CD4-positive, alpha-beta T cell (primary cell): ENCODE measurements around the gene SPTBN5. TPM values are rescaled to one million over a fixed set of nuclear protein-coding genes. Genes with fewer than 3 reads are reported as not detected.

ENCODE experiments used
- ATAC-seq: fragments of 200-7000 bp; cut with Tn5 transposase; one replicate; pipeline ENCODE4 v1.10.0; 2022; ENCODE audit warnings: mild to moderate bottlenecking; ENCODE audit not compliant: poor library complexity
- CTCF ChIA-PET: fragments of 350-600 bp; sonication (Branson Sonifier 250); formaldehyde crosslinking; loops from one replicate; lab custom pipeline; 2021; ENCODE audit warnings: antibody characterized with exemption, inconsistent platforms; lab: Charles Lee
- POLR2A ChIA-PET: fragments of 350-600 bp; sonication (Branson Sonifier 250); formaldehyde crosslinking; loops from one replicate; lab custom pipeline; 2021; ENCODE audit warnings: antibody characterized with exemption, inconsistent platforms; lab: Charles Lee
- DNase-seq, 14 experiments: peaks; one replicate each; pipeline ENCODE4 v3.0.0-alpha.2; 2013 to 2020; ENCODE audit warnings: mixed read lengths in 2 of 14
- H3K27ac ChIP-seq, 2 donors: one replicate each; pipeline versions ENCODE4 v1.5.1 to v1.7.0; 2013; ENCODE audit warnings: low read length in 2 of 2, low read depth in 1 of 2, mild to moderate bottlenecking in 1 of 2
- H3K27me3 ChIP-seq, 2 experiments: 1 replicate in 1 of 2; 2 replicates in 1 of 2; pipeline versions ENCODE4 v1.6.1 to v1.7.0; 2013; ENCODE audit warnings: low read length in 2 of 2, control low read depth in 1 of 2, mild to moderate bottlenecking in 1 of 2, moderate library complexity in 1 of 2; ENCODE audit not compliant: insufficient read depth in 2 of 2, control insufficient read depth in 1 of 2
- H3K36me3 ChIP-seq: one replicate; pipeline ENCODE4 v1.6.1; 2013; ENCODE audit warnings: low read length, control low read depth; ENCODE audit not compliant: insufficient read depth
- H3K4me1 ChIP-seq: one replicate; pipeline ENCODE4 v1.6.1; 2013; ENCODE audit warnings: low read length, control low read depth; ENCODE audit not compliant: insufficient read depth
- H3K4me3 ChIP-seq: one replicate; pipeline ENCODE4 v1.5.1; 2013; ENCODE audit warnings: mild to moderate bottlenecking, low read length, moderate library complexity
- H3K9me3 ChIP-seq, 2 experiments: 1 replicate in 1 of 2; 2 replicates in 1 of 2; pipeline versions ENCODE4 v1.6.1 to v1.7.0; 2013; ENCODE audit warnings: low read length in 2 of 2, mild to moderate bottlenecking in 2 of 2, control low read depth in 1 of 2, moderate library complexity in 1 of 2; ENCODE audit not compliant: control insufficient read depth in 1 of 2, insufficient read depth in 1 of 2
- H3K27ac Mint-ChIP-seq: one replicate; pipeline ENCODE4 v1.8.0; 2020; ENCODE audit warnings: mixed read lengths
- H3K27me3 Mint-ChIP-seq: one replicate; pipeline ENCODE4 v1.8.0; 2021; ENCODE audit warnings: mixed read lengths
- H3K36me3 Mint-ChIP-seq: one replicate; pipeline ENCODE4 v1.8.0; 2021; ENCODE audit warnings: low read depth, mixed read lengths
- H3K4me1 Mint-ChIP-seq: one replicate; pipeline ENCODE4 v1.8.0; 2021; ENCODE audit warnings: low read depth, mixed read lengths
- H3K4me3 Mint-ChIP-seq: one replicate; pipeline ENCODE4 v1.8.0; 2020; ENCODE audit warnings: mild to moderate bottlenecking, mixed read lengths
- H3K9me3 Mint-ChIP-seq: one replicate; pipeline ENCODE4 v1.8.0; 2020; ENCODE audit warnings: mixed read lengths
- CTCF ChIP-seq: fragments of 200-600 bp; IDR thresholded peaks from one replicate; pipeline ENCODE4 v1.8.0; 2022; ENCODE audit warnings: antibody characterized with exemption, mild to moderate bottlenecking
- intact Hi-C, 2 experiments: fragments of 100-400 bp; cut with DNase I in 1 of 2; cut with micrococcal nuclease in 1 of 2; formaldehyde crosslinking; loops; one replicate each; pipeline versions ENCODE4 v1.15.1 to v1.9.0; 2023 to 2025; cut with DNase I, micrococcal nuclease
- total RNA-seq, 174 experiments: library from RNA in 2 of 174; stranded (reverse) in 2 of 174; gene quantifications; one replicate each; pipeline ENCODE4 v1.2.3 and lab custom pipeline; 2021 to 2026

Gene SPTBN5
- total RNA-seq, 2 experiments from 2014 or later, result 2.2 to 2.3 TPM

- Mint-ChIP-seq H3K27ac (peak overlapping the region; percentile 89), H3K4me3 (no peak overlapping the region), H3K9me3 (no peaks in the 10 kb centered on the region), H3K36me3 (no peaks in the 10 kb centered on the region), H3K27me3 (no peaks in the 10 kb centered on the region), H3K4me1 (peaks cover 44% of the 10 kb centered on the region)
- TF ChIP-seq CTCF, result no peak
- peak overlapping the region in 1 of 2 donors; percentile 97 for H3K27ac ChIP-seq
- H3K36me3 ChIP-seq, result no peaks in the 10 kb centered on the region
- no peak overlapping the region for H3K4me3 ChIP-seq
- peaks cover 0 to 3% of the 10 kb centered on the region in 2 experiments for H3K9me3 ChIP-seq
- ChIA-PET POLR2A (interaction anchor here (8.9 kb wide), 1 partner anchor 38 kb away, joined by 209 read pairs; the partner anchor contains the start of gene EHD4), CTCF (interaction anchor here (1.2 to 1.6 kb wide), 2 partner anchors 28 to 160 kb away, joined by 3 to 4 read pairs; no protein-coding TSS in a partner anchor)
- ATAC-seq (no peak), DNase-seq (no peak)
- no peaks in the 10 kb centered on the region for H3K27me3 ChIP-seq
- intact Hi-C loops, result no loop called here
- H3K4me1 ChIP-seq, result peaks cover 57% of the 10 kb centered on the region
Measured at GRCh38 chr15:41932511-41933289, 38.8 kb upstream of the SPTBN5 start.

- intact Hi-C loops, result no loop called here
- H3K27ac Mint-ChIP-seq, result peak overlapping the region; percentile 89
Measured at GRCh38 chr15:41932101-41932500, 38.2 kb upstream of the SPTBN5 start.

GRCh38 chr15:41930867-41931222, 37.0 kb upstream of the SPTBN5 start:
- DNase-seq (no peak), ATAC-seq (no peak)
- peaks cover 50% of the 10 kb centered on the region for H3K4me1 ChIP-seq
- no peak overlapping the region for H3K4me3 ChIP-seq
- CTCF ChIA-PET, result interaction anchor here (1.8 kb wide), 1 partner anchor 42 kb away, joined by 4 read pairs; no protein-coding TSS in a partner anchor
- Mint-ChIP-seq H3K4me3 (no peak overlapping the region), H3K9me3 (no peaks in the 10 kb centered on the region), H3K27me3 (no peaks in the 10 kb centered on the region), H3K4me1 (peaks cover 43% of the 10 kb centered on the region), H3K27ac (no peak overlapping the region), H3K36me3 (peaks cover 9% of the 10 kb centered on the region)
- TF ChIP-seq CTCF, result no peak
- intact Hi-C loops, result no loop called here
- POLR2A ChIA-PET, result interaction anchor here (0.9 kb wide), 1 partner anchor 40 kb away, joined by 4 read pairs; no protein-coding TSS in a partner anchor
- peaks cover 0 to 3% of the 10 kb centered on the region in 2 experiments for H3K9me3 ChIP-seq
- no peaks in the 10 kb centered on the region for H3K36me3 ChIP-seq
- H3K27me3 ChIP-seq, result no peaks in the 10 kb centered on the region
- H3K27ac ChIP-seq, result no peak overlapping the region

More at GRCh38 chr15:41932101-41932500, 38.2 kb upstream of the SPTBN5 start:
- Histone ChIP-seq H3K4me3 (no peak overlapping the region), H3K4me1 (peaks cover 51% of the 10 kb centered on the region), H3K36me3 (no peaks in the 10 kb centered on the region), H3K27ac (no peak overlapping the region), H3K9me3 (peaks cover 0 to 3% of the 10 kb centered on the region in 2 experiments), H3K27me3 (no peaks in the 10 kb centered on the region)
- Mint-ChIP-seq H3K9me3 (no peaks in the 10 kb centered on the region), H3K4me3 (no peak overlapping the region), H3K36me3 (no peaks in the 10 kb centered on the region), H3K27me3 (no peaks in the 10 kb centered on the region), H3K4me1 (peaks cover 43% of the 10 kb centered on the region)
- ATAC-seq (no peak), DNase-seq (no peak)
- TF ChIP-seq CTCF, result no peak
- ChIA-PET POLR2A (interaction anchor here (0.9 kb wide), 1 partner anchor 27 kb away, joined by 4 read pairs; no protein-coding TSS in a partner anchor), CTCF (interaction anchor here (1.2 to 1.6 kb wide), 2 partner anchors 27 to 159 kb away, joined by 3 to 4 read pairs; no protein-coding TSS in a partner anchor)
